ENCODE data around the gene HSF4.

Gene HSF4

DNA sequence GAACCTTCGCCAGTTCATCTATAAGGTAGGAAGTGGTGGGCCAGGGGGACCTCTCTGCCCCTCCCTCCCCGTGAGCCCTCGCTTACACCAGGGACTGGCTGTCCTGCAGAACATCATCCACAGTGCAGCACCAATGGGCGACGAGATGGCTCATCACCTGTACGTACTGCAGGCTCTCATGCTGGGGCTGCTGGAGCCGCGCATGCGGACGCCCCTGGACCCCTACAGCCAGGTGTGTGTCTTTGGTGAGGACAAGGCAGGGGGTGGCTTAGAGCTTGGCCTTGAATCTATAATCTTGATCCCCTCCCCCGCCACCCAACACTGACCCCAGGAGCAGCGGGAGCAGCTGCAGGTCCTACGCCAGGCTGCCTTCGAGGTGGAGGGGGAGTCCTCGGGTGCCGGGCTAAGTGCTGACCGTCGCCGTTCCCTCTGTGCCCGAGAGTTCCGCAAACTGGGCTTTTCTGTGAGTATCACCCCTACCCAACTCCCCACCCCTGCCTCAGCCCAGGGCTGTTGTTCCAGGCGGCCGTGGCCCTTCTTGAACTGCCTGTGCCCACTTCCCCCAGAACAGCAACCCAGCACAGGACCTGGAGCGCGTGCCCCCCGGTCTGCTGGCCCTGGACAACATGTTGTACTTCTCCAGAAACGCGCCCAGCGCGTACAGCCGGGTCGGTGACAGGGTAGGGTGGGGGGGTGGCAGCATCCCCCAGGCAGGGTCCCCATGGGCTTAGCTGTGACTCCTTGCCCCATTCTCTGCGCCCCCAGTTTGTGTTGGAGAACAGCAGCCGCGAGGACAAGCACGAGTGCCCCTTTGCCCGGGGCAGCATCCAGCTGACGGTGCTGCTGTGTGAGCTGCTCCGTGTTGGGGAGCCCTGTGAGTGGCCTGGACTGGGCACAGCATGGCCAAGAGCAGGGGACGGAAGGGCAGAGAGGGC is 37.1 kb downstream of the HSF4 start:
- TF ChIP-seq, protein P1, sequence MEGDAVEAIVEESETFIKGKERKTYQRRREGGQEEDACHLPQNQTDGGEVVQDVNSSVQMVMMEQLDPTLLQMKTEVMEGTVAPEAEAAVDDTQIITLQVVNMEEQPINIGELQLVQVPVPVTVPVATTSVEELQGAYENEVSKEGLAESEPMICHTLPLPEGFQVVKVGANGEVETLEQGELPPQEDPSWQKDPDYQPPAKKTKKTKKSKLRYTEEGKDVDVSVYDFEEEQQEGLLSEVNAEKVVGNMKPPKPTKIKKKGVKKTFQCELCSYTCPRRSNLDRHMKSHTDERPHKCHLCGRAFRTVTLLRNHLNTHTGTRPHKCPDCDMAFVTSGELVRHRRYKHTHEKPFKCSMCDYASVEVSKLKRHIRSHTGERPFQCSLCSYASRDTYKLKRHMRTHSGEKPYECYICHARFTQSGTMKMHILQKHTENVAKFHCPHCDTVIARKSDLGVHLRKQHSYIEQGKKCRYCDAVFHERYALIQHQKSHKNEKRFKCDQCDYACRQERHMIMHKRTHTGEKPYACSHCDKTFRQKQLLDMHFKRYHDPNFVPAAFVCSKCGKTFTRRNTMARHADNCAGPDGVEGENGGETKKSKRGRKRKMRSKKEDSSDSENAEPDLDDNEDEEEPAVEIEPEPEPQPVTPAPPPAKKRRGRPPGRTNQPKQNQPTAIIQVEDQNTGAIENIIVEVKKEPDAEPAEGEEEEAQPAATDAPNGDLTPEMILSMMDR (IDR thresholded peaks at IDR 0.05): no peak
- H3K4me3 ChIP-seq: no peak overlapping the region
- no peak for DNase-seq (ENCODE audit: low spot score)

DNA sequence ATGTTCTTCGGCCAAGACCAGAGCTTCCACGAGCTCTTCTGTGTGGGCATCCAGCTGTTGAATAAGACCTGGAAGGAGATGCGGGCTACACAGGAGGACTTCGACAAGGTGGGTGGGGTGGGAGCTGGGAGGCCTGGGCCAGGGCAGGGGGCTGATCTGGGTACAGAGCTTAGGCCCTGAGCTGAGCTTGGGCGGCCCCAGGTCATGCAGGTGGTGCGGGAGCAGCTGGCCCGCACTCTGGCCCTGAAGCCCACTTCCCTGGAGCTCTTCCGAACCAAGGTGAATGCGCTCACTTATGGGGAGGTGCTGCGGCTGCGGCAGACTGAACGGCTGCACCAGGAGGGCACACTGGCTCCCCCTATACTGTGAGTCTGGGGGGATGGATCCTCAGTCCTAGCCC is 37.9 kb downstream of the HSF4 start:
- DNase-seq (ENCODE audit: low spot score): no peak
- H3K27ac ChIP-seq: no peak overlapping the region
- TF ChIP-seq, protein P1 (IDR thresholded peaks at IDR 0.05): no peak
- H3K4me3 ChIP-seq: no peak overlapping the region

More for the DNA sequence above, 37.1 kb downstream of the HSF4 start:
- no peak overlapping the region for H3K27ac ChIP-seq

DNA sequence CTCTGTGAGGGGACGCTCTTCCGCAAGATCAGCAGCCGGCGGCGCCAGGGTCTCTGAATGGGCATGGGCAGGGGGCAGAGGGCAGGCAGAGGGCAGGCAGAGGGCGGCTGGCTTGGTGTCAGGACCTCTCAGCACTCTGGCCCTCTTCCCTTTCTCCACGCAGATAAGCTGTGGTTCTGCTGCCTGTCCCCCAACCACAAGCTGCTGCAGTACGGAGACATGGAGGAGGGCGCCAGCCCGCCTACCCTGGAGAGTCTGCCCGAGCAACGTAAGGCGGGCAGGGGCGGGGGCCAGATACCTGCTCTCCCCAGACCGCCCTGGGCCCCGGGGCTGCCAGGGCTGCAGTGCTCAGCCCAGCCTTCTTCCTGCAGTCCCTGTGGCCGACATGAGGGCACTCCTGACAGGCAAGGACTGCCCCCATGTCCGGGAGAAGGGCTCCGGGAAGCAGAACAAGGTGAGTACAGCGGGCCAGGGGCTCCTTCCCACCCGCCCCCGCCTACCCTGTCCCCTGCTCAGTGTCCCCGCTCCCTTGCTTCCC is 38.5 kb downstream of the HSF4 start:
- H3K27ac ChIP-seq: no peak overlapping the region
- H3K4me3 ChIP-seq: no peak overlapping the region
- TF ChIP-seq, protein P1 (IDR thresholded peaks at IDR 0.05): no peak
- DNase-seq (ENCODE audit: low spot score): no peak

DNA sequence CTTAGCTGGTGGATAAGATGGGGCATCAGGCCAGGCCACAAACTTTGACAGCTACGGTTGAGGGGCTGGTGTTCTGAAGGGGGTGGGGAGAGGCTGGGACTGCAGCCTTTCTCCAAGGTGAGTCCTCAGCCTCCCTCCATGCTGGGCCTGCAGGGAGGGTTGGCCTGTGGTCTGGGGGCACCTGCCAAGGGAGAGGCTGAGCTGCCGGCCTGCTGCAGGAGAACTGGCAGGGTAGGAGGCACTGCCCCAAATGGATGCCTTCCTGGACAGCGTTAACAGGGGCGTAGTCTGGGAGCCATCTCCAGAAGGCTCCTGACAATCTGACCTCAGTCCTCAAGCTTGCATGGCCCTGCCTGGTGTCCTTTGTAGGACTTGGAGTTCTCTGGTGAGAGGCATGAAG is 39.5 kb downstream of the HSF4 start:
- Histone ChIP-seq H3K27ac (no peak overlapping the region), H3K4me3 (no peak overlapping the region)
- DNase-seq (ENCODE audit: low spot score): no peak
- TF ChIP-seq, protein P1 (IDR thresholded peaks at IDR 0.05): no peak

DNA sequence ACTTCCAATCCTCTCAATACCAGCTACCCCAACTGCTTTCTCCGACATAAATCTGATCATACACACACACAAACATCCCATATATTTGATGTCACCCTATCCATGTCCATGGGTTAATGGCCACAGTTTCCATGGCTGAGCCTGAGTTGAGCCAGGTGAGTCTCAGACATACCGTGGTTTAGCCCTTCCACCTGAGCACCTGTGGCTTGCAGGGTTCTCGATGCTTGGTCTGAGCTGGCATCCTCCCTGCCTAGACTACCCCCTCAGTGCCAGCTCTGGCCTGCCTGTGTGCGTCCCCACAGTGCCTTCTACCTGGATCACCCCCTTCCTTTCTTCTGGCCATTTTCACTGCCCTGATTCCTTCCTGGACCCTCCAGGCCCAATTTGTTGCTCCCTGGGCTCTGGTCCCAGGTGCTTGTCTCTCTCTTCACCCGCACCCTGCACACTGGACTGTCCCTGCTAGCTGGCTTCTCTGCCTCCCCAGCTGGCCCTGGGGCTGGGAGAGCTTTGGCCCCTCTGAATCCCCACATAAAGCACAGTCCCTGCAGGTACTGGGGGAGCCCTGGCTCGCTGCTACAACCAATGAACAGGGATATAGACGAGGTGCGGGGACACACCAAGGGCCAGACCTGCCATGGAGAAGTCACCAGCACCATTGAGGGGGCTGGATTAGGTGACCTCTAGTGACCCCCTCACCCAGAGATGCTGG is 41.7 kb downstream of the HSF4 start:
- DNase-seq (ENCODE audit: low spot score): no peak
- Histone ChIP-seq H3K4me3 (no peak overlapping the region), H3K27ac (no peak overlapping the region)
- TF ChIP-seq, protein P1 (IDR thresholded peaks at IDR 0.05): no peak

DNA sequence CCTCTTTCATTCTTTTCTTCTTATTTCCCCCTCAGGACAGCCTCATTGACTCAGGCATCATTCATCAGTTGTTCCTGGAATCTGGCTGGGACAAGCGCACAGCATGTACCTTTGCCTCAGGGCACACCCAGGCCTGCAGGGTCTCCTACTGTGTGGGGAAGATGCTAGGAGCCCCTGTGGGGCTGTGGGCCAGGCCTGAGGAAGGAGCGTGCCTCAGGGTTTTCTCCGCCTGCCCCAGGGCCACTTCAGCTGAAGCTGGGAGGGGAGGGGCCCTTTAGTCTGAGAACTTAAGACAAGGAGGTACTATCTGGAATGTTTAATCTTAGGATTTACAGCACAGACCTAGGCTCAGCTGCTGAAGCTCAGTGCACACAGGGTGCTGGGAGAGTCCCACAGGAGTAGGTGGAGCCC is 42.3 kb downstream of the HSF4 start:
- TF ChIP-seq, protein P1 (IDR thresholded peaks at IDR 0.05): no peak
- H3K4me3 ChIP-seq: no peak overlapping the region
- no peak for DNase-seq (ENCODE audit: low spot score)
- no peak overlapping the region for H3K27ac ChIP-seq

Data from coronary artery (tissue), 2 donors.